ENCODE measurements around the gene CCDC171.

- TF ChIP-seq EZH2phosphoT487 (IDR thresholded peaks at IDR 0.05; ENCODE audit: low read depth, severe bottlenecking, unreplicated experiment): no peak
- TF ChIP-seq CTCF (IDR thresholded peaks at IDR 0.05; ENCODE audit: poor library complexity): peak; percentile 6
Measured at GRCh38 chr9:15967068-15967467, 414.2 kb downstream of the CCDC171 start.

Data from hepatocyte (in vitro differentiated cells).